VCaP (cell line): ENCODE measurements around the gene ZNF92.
"Not testable (repeated sequence)": the region's sequence is repeated elsewhere in the genome, so short reads cannot be mapped to it uniquely, and the experiment has no call there.

Experiments
- H3K27ac ChIP-seq: fragments of 450-650 bp; 2 replicates; pipeline ENCODE4 v1.5.1; 2017
- TF ChIP-seq, protein P1 (sequence below): fragments of 450-650 bp; conservative IDR thresholded peaks from 2 replicates; pipeline ENCODE4 v1.5.1; 2017; ENCODE audit warnings: mild to moderate bottlenecking, moderate library complexity

The ZNF92 gene

DNA sequence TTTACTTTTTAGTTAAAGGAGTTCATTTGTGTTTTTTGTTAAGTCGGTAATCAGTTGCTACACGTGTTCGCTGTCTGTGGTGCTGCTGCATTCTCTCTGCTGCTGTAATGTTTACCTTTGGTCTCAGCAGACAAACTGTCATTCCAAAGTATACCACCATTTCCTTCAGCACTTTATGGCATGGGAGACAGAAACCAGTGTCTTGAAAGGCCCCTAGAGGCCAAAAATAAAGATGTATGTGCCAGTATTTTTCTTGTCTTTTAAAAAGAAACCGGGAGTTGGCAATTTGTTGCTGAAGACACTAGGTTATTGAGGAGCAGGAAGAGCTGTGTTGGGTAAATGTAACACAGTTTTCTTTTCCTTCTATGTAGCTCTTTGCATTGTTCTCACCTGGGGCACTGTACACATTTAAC lies 24.1 kb downstream of the ZNF92 start:
- peak overlapping the region; percentile 59 for H3K27ac ChIP-seq
- TF ChIP-seq, protein P1, sequence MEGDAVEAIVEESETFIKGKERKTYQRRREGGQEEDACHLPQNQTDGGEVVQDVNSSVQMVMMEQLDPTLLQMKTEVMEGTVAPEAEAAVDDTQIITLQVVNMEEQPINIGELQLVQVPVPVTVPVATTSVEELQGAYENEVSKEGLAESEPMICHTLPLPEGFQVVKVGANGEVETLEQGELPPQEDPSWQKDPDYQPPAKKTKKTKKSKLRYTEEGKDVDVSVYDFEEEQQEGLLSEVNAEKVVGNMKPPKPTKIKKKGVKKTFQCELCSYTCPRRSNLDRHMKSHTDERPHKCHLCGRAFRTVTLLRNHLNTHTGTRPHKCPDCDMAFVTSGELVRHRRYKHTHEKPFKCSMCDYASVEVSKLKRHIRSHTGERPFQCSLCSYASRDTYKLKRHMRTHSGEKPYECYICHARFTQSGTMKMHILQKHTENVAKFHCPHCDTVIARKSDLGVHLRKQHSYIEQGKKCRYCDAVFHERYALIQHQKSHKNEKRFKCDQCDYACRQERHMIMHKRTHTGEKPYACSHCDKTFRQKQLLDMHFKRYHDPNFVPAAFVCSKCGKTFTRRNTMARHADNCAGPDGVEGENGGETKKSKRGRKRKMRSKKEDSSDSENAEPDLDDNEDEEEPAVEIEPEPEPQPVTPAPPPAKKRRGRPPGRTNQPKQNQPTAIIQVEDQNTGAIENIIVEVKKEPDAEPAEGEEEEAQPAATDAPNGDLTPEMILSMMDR = peak; percentile 74

GRCh38 chr7:65398671-65399070 lies 25.0 kb downstream of the ZNF92 start:
- peak overlapping the region; percentile 59; the same call in 1 of the 2 replicates for H3K27ac ChIP-seq

DNA sequence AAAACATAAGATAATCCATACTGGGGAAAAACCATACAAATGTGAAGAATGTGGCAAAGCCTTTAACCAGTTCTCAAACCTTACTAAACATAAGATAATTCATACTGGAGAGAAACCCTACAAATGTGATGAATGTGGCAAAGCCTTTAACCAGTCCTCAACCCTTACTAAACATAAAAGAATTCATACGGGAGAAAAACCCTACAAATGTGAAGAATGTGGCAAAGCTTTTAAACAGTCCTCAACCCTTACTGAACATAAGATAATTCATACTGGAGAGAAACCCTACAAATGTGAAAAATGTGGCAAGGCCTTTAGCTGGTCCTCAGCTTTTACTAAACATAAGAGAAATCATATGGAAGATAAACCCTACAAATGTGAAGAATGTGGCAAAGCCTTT lies 25.4 kb downstream of the ZNF92 start:
- H3K27ac ChIP-seq = not testable (repeated sequence)

- TF ChIP-seq, protein P1 = no peak
- no peak overlapping the region for H3K27ac ChIP-seq
These were observed 30.4 kb downstream of the ZNF92 start for GRCh38 chr7:65404020-65404419.

DNA sequence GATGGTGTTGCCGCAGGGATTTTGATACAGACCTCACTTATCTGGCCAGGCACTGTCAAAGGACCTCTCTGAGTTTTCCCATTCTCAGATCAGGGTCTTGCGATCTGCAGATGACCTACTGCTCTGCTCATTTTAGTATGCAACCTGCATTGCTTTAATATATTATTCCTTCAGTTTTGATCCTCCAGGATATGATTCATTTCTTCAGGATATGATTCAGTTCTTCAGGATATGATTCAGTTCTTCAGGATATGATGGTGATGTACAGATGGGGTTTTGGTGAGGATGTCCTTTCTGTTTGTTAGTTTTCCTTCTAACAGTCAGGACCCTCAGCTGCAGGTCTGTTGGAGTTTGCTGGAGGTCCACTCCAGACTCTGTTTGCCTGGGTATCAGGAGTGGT lies 33.1 kb downstream of the ZNF92 start:
- not testable (repeated sequence) for H3K27ac ChIP-seq

DNA sequence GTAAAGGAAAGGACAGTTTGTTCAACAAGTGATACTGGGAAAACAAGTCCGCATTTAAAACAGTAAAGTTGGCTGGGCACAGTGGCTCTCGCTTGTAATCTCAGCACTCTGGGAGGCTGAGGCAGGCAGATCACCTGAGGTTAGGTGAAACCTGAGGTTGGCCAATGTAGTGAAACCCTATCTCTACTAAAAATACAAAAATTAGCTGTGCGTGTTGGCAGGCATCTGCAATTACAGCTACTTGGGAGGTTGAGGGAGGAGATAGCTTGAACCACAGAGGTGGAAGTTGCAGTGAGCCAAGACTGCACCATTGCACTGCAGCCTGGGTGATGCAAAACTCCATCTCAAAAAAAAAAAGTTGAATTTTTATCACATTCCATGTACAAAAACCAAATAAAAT lies 35.7 kb downstream of the ZNF92 start:
- TF ChIP-seq, protein P1 = no peak
- H3K27ac ChIP-seq = no peak overlapping the region

- H3K27ac ChIP-seq = no peak overlapping the region
- TF ChIP-seq, protein P1 = no peak
These were observed 37.6 kb downstream of the ZNF92 start for GRCh38 chr7:65411249-65411648.

DNA sequence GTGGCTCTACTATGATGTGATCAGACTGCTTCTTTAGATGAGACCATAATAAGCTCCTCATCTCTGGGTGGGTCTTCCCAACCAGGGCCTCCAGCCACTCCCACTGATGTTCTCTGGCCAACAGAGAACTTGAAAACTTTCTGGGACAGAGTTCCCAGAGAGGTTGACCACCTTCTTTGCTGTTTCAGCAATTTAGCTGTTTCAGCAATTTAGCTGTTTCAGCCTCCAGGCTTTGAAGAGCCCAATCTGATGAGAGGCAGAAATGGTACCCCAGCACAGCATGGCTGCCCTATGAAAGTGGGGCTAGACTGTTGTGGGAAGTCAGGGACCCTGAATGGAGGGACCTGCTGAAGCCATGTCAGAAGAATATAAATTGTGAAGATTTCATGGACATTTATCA lies 49.0 kb downstream of the ZNF92 start:
- H3K27ac ChIP-seq = no peak overlapping the region
- TF ChIP-seq, protein P1 = no peak

- not testable (repeated sequence) for H3K27ac ChIP-seq
These were observed 49.6 kb downstream of the ZNF92 start for GRCh38 chr7:65423286-65423685.

GRCh38 chr7:65429642-65430343 lies 56.1 kb downstream of the ZNF92 start:
- TF ChIP-seq, protein P1 = no peak

More at GRCh38 chr7:65429642-65430343, 56.1 kb downstream of the ZNF92 start:
- no peak overlapping the region for H3K27ac ChIP-seq
